Panc1 (cell line): ENCODE data around the gene FGR. TPM values are rescaled to one million over a fixed set of nuclear protein-coding genes. Genes with fewer than 3 reads are reported as not detected.

Source experiments
- ATAC-seq: fragments of 200-7000 bp; cut with Tn5 transposase; 2 replicates; pipeline ENCODE4 v1.9.1; 2020; ENCODE audit warnings: mild to moderate bottlenecking, moderate library complexity
- BruUV-seq: library from RNA; stranded (reverse); fragments of 400-500 nt; replicated peaks from 2 replicates; lab custom pipeline; 2021; lab: Mats Ljungman, UMichigan
- CTCF ChIA-PET: fragments of 300-600 bp; sonication (Branson Sonifier 250); formaldehyde crosslinking; loops from one replicate; lab custom pipeline; 2022; ENCODE audit warnings: antibody characterized with exemption; lab: Charles Lee
- POLR2A ChIA-PET: fragments of 300-600 bp; sonication (Branson Sonifier 250); formaldehyde crosslinking; loops from one replicate; lab custom pipeline; 2022; ENCODE audit warnings: antibody characterized with exemption; lab: Charles Lee
- DNase-seq: peaks from one replicate; pipeline ENCODE4 v3.0.0-alpha.2; 2010; ENCODE audit warnings: low read depth, low spot score
- H3K27ac ChIP-seq: 2 replicates; pipeline ENCODE4 v1.5.1; 2011; ENCODE audit warnings: mild to moderate bottlenecking, low read length, inconsistent platforms
- H3K27me3 ChIP-seq: fragments of 200-500 bp; sonication (Bioruptor generic); 2 replicates; pipeline ENCODE4 v1.6.0; 2014; ENCODE audit warnings: low read length, inconsistent platforms; ENCODE audit not compliant: control insufficient read depth, insufficient read depth
- H3K36me3 ChIP-seq: fragments of 200-500 bp; sonication (Bioruptor generic); 2 replicates; pipeline ENCODE4 v1.5.1; 2014; ENCODE audit warnings: inconsistent platforms, mild to moderate bottlenecking, low read length, moderate library complexity; ENCODE audit not compliant: control insufficient read depth, insufficient read depth
- H3K4me1 ChIP-seq: 2 replicates; pipeline ENCODE4 v1.5.1; 2011; ENCODE audit warnings: inconsistent platforms, mild to moderate bottlenecking, low read length, moderate library complexity; ENCODE audit not compliant: control insufficient read depth, insufficient read depth
- H3K4me3 ChIP-seq, 2 experiments: 2 replicates each; pipeline ENCODE4 v1.5.1; 2011 to 2012; ENCODE audit warnings: low read depth in 2 of 2, low read length in 2 of 2, mild to moderate bottlenecking in 2 of 2, inconsistent platforms in 1 of 2, moderate library complexity in 1 of 2
- H3K9me3 ChIP-seq: fragments of 200-500 bp; sonication (Bioruptor generic); 2 replicates; pipeline ENCODE4 v1.5.1; 2014; ENCODE audit warnings: low read depth, mild to moderate bottlenecking, inconsistent platforms, low read length, moderate library complexity; ENCODE audit not compliant: control insufficient read depth, insufficient read depth
- POLR2AphosphoS5 ChIP-seq: IDR thresholded peaks from 2 replicates; pipeline ENCODE4 v1.6.1; 2012; ENCODE audit warnings: mild to moderate bottlenecking, low read depth, low read length, moderate library complexity
- REST ChIP-seq, 2 experiments: IDR thresholded peaks; 2 replicates each; pipeline ENCODE4 v1.6.1; 2011 to 2012; ENCODE audit warnings: low read depth in 2 of 2, control low read depth in 1 of 2, low read length in 1 of 2, mild to moderate bottlenecking in 1 of 2, moderate library complexity in 1 of 2; ENCODE audit not compliant: insufficient read depth in 1 of 2
- SIN3A ChIP-seq: IDR thresholded peaks from 2 replicates; pipeline ENCODE4 v1.6.1; 2012; ENCODE audit warnings: low read depth, mild to moderate bottlenecking, low read length, moderate library complexity, borderline replicate concordance; ENCODE audit not compliant: insufficient read depth
- TCF7L2 ChIP-seq: IDR thresholded peaks from 2 replicates; pipeline ENCODE4 v1.6.1; 2011; ENCODE audit warnings: mild to moderate bottlenecking, low read depth, low read length, inconsistent platforms
- in situ Hi-C: cut with HindIII; loops from 2 replicates; pipeline ENCODE4 v1.10.0; 2016; ENCODE audit warnings: low sequenced_read_pairs, low pct_unique_long_range_greater_than_20kb
- intact Hi-C: fragments of 100-400 bp; cut with micrococcal nuclease; formaldehyde crosslinking; loops from one replicate; pipeline ENCODE4 v1.10.0; 2022; ENCODE audit not compliant: unreplicated experiment
- total RNA-seq: library from RNA; stranded (reverse); gene quantifications from one replicate; pipeline ENCODE4 v1.2.1, GENCODE V29; 2021; ENCODE audit not compliant: unreplicated experiment
- TF ChIP-seq, protein P1 (sequence below): fragments of 450-650 bp; IDR thresholded peaks from 2 replicates; pipeline ENCODE4 v1.5.1; 2017; ENCODE audit warnings: mild to moderate bottlenecking

Gene FGR
- total RNA-seq, 1 experiment from 2014 or later: 0.18 TPM

DNA sequence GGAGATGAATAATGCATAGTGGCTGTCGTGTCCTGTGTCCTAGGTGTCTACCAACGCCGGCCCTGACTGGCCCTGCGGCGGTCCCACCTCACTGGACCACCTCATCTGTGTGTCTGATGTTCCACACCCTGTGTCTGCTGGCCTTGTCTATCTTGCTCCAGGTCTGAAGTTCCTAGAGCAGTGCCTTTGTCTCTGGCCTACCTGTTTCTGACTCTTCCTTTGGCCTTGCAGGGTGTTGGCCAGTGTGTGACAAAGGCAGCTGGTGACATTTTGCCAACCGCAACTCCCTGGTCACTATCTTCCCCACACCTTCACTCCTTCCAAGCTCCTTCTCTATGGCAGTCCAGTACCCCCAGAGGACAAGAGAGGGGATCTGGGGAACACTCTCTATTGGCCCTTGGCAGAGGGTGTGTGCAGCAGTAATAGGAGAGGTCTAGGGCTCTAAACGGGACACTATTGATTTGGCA lies 29.7 kb downstream of the FGR start:
- Histone ChIP-seq H3K4me3 (no peak overlapping the region), H3K4me1 (peaks cover 31% of the 10 kb centered on the region), H3K27me3 (no peaks in the 10 kb centered on the region), H3K27ac (no peak overlapping the region), H3K9me3 (no peaks in the 10 kb centered on the region), H3K36me3 (peaks cover 2% of the 10 kb centered on the region; the same call in 1 of the 2 replicates)
- ChIA-PET POLR2A (interaction anchor here (0.6 kb wide), 1 partner anchor 61 kb away, joined by 13 read pairs; no protein-coding TSS in a partner anchor), CTCF (interaction anchor here (0.5 to 2.8 kb wide), 8 partner anchors 30 to 227 kb away, joined by 3 to 19 read pairs (median 4); partner anchors contain the start of gene WASF2)
- TF ChIP-seq POLR2AphosphoS5 (no peak), REST (IDR thresholded peaks at IDR 0.05; ENCODE audit: insufficient read depth in 1 of 2, low read depth in 2 of 2, low read length in 1 of 2) (no peak), SIN3A (no peak), TCF7L2 (no peak)
- TF ChIP-seq, protein P1, sequence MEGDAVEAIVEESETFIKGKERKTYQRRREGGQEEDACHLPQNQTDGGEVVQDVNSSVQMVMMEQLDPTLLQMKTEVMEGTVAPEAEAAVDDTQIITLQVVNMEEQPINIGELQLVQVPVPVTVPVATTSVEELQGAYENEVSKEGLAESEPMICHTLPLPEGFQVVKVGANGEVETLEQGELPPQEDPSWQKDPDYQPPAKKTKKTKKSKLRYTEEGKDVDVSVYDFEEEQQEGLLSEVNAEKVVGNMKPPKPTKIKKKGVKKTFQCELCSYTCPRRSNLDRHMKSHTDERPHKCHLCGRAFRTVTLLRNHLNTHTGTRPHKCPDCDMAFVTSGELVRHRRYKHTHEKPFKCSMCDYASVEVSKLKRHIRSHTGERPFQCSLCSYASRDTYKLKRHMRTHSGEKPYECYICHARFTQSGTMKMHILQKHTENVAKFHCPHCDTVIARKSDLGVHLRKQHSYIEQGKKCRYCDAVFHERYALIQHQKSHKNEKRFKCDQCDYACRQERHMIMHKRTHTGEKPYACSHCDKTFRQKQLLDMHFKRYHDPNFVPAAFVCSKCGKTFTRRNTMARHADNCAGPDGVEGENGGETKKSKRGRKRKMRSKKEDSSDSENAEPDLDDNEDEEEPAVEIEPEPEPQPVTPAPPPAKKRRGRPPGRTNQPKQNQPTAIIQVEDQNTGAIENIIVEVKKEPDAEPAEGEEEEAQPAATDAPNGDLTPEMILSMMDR: no peak
- in situ Hi-C loops: loop anchor here (10.0 kb wide), 1 partner anchor 191 kb away; no protein-coding TSS in a partner anchor
- BruUV-seq: no TSS peak
- DNase-seq: no peak
- intact Hi-C loops: loop anchor here (5.0 kb wide), 3 partner anchors 48 to 213 kb away; partner anchors contain the start of gene GPR3
- no peak for ATAC-seq

DNA sequence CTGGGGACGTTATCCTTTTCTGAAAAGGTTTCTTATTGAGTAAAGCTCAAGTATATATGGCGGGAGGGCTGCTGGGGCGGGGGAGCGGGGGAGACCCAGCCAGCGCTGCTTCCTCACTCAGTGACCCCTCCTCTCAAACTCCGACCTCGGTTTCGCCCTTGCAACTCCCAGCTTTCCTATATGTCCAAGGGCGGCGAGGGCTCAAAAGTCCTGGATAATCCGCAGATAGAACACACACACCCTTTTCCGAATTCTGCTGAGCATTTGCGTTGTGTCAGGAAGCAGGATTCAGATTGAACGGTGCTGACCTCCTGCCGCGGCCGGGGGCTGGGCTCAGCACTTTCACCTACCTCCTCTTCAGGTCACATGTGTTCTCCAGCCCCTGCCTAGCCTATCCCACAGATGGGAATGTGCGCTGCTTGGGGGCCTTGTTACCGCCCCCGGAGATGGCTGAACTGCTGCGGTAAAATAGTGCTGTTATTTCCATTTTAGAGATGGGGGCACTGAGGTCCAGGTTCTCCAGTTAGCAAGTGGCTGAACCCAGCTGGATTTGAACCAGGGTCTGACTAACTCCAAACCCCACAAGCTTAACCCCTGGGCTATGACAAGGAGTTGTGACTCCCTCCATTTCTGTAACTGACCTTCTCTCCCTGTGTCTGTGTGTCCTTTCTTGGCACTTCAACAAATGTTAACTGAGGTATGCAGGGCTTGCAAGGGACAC lies 30.2 kb downstream of the FGR start:
- Histone ChIP-seq H3K4me1 (peaks cover 36% of the 10 kb centered on the region), H3K4me3 (peak overlapping the region; percentile 64 to 78), H3K27ac (no peak overlapping the region; the same call in 1 of the 2 replicates), H3K27me3 (no peaks in the 10 kb centered on the region), H3K36me3 (peaks cover 2% of the 10 kb centered on the region; the same call in 1 of the 2 replicates), H3K9me3 (no peaks in the 10 kb centered on the region)
- no TSS peak for BruUV-seq
- CTCF ChIA-PET: interaction anchor here (0.6 to 2.8 kb wide), 8 partner anchors 9 to 188 kb away, joined by 3 to 19 read pairs (median 5); no protein-coding TSS in a partner anchor
- ATAC-seq: no peak
- intact Hi-C loops: loop anchor here (5.0 kb wide), 4 partner anchors 37 to 212 kb away; partner anchors contain the start of gene GPR3
- POLR2A ChIA-PET: interaction anchor here (0.6 kb wide), 1 partner anchor 295 kb away, joined by 17 read pairs; no protein-coding TSS in a partner anchor
- in situ Hi-C loops: loop anchor here (10.0 kb wide), 1 partner anchor 190 kb away; no protein-coding TSS in a partner anchor
- TF ChIP-seq TCF7L2 (no peak), SIN3A (no peak), POLR2AphosphoS5 (no peak), REST (IDR thresholded peaks at IDR 0.05; ENCODE audit: insufficient read depth in 1 of 2, low read depth in 2 of 2, low read length in 1 of 2) (no peak)
- TF ChIP-seq, protein P1: no peak
- DNase-seq: no peak
